Mammary microvascular endothelial cell (primary cell): ENCODE measurements around the gene MYO6. TPM values are rescaled to one million over a fixed set of nuclear protein-coding genes. Genes with fewer than 3 reads are reported as not detected.

Experiments
- total RNA-seq: library from RNA; depleted of rRNA; stranded (reverse); fragments of >200 nt; gene quantifications from 2 replicates; pipeline ENCODE4 v1.2.3, GENCODE V29; 2015

Gene MYO6
- total RNA-seq, result 28.0 and 28.2 TPM in 2 replicates

DNA sequence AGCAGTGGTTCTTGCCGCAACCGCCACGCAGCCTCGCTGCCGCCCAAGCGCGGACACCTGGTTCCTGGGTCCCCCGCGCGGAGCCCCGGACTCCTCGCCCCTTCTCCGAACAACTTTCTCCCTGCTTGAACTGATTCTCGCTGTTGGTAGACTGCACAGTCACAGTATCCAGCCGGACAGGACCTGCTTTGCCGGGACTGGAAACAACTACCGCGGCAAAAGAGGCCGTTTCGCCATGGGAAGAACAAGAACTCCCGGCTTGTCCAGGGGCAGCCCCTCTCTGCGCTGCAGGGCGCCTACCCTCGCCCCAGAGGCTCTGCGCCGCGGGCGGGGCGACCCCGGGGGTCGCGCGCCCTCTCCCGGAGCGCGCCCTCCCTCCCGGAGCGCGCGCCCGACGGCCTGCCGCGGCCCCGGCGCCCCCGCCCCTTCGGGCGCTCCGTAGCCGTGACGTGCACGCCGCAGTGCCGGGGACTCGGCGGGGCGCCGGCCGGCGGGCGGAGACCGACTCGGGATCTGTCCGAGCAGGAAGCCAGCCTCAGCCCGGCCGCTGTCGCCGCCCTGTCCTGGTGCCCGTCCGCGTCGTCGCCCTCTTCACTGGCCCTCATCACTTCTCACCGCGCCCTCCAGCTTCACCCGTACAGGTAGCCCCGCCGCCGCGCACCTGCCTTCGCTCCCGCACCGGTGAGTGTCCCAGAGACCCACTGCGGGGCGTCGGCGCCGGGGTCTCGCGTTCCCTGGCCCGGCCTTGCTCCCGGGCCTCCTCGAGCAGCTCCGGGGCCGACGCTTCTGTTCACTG is at the start of gene MYO6:
Gene MYO6, plus strand, starts transcription at position 497 of the 796 bp plus-strand sequence. CDS start 68,309 bp downstream, outside the sequence.

Other genes starting within 250 kb of the MYO6 start
- 41.5 and 45.1 TPM in 2 replicates for gene SENP6, start 147.4 kb upstream of the MYO6 start, total RNA-seq